GM10847 (cell line): ENCODE measurements around the gene HIRA.

Source experiments
- POLR2A ChIP-seq: IDR thresholded peaks from 2 replicates; pipeline ENCODE4 v1.6.1; 2011; ENCODE audit not compliant: insufficient read length; ENCODE audit errors: extremely low read depth

The HIRA gene

DNA sequence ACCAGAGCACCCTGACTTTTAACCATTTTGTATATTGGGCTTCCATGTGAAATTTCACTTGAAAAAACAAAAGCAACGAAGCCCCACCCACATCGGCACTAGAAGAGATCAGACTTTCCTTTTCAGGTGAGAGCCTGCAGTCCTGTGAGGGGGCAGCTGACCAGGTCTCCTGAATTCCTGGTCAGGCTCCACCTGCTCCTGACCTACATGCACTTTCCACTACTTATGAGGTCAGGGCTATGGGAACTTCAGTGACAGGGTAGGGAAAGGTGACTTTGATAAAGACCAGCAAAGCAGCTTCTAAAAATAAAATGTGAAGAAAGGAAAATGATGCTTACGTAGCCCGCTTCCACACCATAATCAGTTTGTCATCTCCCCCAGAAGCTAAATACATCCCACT is 24.7 kb downstream of the HIRA start:
- no peak for TF ChIP-seq POLR2A

DNA sequence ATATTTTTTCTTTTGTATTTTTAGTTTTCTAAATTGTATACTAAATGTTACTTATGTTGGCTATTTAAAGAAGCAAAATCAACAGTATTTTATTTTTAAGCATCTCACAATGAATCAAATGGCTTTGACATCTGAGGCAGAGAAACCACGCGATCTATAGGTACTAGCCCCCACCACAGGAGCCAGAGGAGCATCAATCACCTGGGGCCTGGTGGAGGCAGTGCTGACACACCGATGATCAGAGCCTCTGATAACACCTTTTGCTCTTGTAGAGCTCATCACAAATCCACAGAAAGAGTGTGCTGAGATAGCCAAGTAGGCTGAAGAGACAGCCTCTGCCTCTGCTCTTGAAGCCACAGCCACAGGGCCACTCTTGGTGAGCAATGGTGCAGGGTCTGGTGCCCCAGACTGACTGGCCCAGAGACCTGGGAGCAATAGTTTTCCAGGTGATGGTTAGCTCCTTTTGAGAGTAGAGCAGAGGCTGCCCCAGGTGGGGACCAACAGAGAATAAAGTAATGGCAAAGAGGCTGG is 25.2 kb downstream of the HIRA start:
- no peak for TF ChIP-seq POLR2A

DNA sequence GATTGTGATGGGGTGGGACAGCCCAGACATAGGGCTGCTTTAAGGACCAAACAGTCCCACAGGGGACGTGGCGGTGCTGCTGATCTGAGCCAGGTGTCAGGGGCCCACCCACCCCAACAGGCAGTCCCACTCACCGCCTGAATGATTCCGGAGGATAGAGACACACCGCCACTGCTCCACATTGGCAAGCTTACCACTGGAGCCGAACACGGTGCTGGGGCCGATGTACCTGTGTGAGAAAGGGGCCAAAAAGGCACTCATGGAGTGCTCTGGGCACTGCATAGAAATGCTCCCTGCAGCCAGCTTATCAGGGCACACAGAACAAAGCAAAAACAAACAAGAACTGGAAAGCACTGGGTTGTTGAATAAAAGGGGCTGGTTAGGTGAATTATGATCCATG is 25.9 kb downstream of the HIRA start:
- TF ChIP-seq POLR2A, result no peak

DNA sequence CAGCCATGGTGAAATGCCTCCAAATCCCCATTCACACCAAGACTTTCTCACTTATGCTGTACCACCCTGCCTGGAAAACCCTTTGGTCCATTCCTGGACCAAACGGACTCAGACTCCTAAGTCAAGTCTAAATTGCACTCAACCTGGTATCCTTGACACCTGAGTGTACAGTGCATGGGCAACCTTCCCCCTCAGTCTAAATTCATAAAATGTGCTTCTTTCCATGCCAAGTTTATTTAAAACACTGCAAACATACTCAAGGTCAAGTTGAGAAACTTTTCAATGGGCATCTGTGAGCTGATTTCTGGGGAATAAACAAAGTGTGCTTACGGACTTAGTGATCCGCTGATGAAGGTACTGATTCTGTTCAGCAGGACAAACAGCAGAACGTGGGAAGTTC is 26.4 kb downstream of the HIRA start:
- no peak for TF ChIP-seq POLR2A

DNA sequence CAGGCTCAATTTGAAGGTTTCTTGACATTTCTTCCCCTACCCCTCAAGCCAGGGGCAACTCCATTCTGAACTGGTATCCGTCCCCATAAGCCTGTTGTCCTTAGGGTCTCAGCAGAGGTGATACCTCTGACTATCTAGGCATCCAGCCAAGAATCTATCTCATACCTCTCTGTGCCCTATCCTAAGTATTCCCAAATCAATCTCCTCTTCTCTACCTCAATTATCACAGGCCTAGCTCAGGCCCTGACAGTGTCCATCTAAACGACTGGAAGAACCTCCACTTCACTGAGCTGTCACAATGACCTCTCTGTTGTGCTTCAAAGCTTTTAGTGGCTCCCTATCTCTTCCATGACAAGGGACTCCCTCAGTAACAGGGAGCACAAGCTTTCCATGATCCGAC is 26.9 kb downstream of the HIRA start:
- no peak for TF ChIP-seq POLR2A

DNA sequence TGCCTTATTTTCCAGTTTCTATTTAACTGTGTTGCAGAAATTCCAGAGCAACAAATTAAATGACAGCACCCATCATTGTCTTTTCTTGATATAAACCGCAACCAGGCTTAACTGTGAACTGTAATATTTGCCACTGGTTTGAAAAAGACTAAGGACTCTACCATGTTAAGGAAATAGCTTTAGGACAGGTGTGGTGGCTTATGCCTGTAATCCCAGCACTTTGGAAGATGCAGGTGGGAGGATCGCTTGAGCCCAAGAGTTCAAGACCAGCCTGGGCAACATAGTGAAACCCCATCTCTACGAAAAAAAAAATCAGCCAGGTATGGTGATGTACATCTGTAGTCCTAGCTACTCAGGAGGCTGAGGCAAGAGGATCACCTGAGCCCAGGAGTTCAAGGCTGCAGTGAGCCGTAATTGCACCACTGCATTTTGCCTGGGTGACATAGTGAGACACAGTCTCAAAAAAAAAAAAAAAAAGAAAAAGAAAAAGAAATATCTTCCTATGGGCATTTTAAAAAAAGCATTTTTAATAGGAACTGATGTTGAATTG is 28.8 kb downstream of the HIRA start:
- no peak for TF ChIP-seq POLR2A

DNA sequence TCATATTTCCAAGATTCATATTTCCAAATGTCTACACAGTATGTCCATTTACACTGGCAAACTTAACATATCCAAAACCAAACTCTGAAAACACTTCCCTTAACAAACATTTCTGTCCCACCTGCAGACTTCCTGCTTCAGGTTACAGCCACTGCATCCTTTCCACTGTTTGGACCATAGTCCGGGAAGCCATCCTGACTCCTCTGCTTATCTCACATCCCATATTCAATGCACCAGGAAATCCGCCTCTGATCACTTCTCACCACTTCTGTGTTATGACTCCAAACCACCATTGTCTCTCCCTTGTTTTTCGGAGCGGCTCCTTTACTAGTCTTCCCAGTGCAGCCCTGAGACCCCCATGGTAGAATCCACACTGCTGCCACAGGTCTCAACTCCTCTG is 30.1 kb downstream of the HIRA start:
- no peak for TF ChIP-seq POLR2A

DNA sequence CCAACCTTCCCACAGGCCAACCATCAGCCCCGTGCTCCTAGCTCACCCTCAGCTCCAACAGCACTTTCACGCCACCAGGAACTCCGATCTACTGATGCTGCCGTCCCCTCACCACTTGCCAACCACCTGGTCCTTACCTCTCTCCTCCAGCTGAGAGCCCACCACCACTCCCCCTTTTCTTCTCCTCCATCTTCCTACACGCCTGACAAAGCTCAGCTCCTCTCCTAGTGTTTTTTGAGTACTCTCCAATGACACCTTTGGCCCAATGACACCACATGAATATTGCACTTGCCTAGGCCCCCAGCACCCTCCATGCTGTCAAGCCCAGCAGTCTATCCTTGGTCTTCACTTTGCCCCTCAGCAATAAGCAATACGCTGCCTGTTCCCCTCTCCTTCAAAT is 30.7 kb downstream of the HIRA start:
- TF ChIP-seq POLR2A, result no peak

DNA sequence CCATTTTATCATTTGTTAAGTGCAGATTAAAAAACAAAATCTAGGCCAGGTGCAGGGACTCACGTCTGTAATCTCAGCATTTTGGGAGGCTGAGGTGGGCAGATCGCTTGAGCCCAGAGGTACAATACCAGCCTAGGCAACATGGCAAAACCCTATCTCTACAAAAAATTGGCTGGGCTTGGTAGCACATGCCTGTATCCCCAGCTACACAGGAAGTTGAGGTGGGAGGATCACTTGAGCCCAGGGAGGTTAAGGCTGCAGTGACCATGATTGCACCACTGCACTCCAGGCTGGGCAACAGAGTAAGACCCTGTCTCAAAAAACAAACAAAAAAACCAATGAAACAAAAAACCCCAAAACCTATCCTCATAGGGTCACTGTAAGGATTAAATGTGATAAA is 32.9 kb downstream of the HIRA start:
- no peak for TF ChIP-seq POLR2A

DNA sequence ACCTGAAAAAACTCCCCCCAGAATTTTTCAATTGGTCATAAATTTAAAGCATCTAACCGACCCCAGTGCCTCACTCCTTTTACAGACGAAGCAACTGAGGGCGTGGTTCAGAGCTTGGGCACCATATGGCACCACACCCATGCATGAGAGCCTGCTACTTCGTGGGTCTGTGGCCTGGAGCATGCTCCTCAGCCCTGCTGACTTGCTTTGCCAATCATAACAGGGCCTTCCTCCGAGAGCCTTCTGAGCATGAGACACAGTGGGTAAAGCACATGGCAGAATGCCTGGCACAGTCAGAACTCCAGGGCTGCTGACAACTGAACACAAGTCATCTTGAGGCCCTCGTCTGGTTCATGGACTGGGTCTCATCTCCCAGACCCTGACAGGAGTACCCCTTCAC is 33.3 kb downstream of the HIRA start:
- TF ChIP-seq POLR2A, result no peak

DNA sequence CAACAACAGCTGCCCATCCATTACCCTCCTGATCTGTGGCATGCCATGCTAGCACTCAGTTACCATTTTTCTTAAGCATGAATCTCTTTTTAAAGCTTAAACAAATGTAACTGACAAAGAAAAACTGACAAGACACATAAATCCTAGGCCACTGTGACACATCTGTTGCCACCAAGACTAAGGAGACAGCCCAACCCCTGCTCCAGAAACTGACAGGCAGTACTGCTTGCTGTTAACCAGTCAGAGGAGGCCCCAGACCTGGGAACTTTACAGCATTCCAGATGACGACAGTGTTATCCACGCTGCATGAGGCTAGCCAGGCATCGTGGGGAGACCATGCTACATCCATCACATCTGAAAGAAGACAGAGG is 33.8 kb downstream of the HIRA start:
- no peak for TF ChIP-seq POLR2A

DNA sequence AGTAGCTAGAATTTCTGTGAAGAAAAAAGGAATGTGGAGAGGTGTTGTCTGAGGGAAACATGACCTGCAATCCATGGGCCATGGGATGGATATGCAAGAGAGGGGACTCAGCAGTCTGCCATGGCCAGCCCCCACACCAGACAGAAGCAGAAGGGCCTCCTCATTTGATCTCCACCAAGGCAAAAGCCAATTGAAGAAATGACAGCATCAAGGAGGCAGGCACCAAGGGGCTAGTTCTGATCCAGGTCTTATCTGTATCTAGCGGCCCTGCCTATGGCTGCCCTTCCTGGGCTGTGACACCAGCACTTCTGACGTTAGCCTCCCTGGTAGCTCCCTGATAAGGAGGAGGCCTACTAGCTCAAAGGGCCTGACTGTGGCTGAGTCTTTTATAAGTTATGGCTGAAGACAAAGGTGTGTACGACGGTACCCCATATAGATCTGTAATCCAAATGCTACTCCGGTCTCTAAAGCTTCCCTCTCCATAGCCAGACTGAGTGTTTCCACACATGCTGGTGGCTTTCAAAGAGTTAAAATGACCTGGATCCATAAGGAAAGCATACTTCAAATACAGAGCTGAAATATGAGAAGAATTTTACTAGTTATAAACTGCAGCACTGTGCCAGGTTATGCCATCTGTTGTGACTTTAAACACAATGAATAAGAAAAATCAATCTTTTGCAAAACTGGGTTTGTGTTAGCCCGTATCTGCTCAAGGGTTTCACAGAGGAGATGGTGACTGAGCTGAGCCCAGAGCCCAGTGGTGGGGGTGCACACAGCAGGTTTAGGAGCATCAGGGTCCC is 34.4 kb downstream of the HIRA start:
- TF ChIP-seq POLR2A, result no peak

DNA sequence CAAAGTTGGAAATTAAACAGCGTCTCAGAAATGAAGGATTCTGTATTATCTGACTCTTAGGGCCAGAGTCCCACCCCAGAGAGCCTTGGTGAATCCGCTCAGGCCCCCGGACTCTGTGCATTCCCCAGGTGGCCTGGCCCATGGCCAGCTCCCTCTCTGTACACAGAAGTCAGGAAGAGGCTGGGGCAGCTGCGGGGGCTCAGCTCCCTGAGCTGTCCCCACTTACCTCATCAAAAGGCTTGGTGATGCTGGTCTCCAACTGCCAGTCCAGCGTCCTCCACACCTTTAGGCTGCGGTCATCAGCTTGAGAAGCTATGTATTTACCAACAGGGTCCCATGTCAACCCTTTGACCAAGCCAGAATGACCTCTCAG is 35.0 kb downstream of the HIRA start:
- no peak for TF ChIP-seq POLR2A

DNA sequence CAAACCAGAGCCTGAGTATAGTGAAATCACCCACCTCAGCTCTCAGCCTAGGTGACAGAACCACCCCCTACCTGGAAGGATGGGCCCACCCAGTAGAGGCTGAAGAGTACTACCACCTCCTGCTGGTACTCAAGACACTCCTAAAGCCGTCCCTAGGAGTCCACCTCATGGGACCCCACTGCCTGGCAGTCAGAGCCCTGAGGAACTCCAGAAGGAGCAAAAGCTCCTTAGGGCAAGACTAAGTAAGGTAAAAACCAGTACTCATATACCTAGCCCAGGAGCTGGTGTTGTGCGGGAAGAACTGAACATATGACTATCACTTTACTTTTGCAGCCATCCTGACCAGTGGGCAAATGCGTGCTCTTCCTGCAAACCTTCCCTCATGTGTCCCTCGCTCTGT is 36.3 kb downstream of the HIRA start:
- TF ChIP-seq POLR2A, result no peak

DNA sequence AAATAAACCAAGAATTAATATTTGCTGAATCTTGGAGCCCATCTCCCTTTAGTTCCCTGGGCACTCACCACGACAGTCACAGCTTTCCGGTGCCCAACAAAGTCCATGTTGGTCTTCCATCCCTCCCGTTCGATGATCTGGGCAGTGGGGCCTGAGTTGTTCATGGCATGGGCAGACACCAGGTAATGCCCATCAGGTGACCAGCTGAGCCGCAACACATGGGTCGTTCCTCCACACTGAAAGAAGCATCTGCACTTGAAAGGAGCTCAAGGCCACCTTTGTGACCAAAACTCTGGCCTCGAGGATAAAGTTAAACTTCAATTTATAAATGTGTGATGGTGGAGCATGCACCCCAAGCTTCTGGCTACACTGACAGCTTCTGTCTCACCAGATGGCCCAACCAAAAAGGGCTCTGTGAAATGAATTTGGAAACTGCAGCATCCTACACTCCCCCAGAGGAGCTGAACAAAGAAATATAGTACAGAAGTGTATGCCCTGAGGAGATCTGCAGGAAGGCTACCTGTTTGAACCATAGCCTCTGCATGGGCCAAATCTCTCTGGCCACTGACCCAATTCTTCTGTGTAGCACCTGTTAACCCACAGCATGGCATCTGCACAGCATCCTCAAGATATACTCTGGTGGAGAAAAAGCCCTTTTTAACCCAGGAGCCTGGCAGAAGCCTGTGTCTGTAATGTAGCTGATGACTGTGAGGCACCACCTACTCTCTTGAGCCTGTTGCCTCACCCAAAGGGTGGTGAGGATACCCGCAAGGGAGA is 37.1 kb downstream of the HIRA start:
- no peak for TF ChIP-seq POLR2A

DNA sequence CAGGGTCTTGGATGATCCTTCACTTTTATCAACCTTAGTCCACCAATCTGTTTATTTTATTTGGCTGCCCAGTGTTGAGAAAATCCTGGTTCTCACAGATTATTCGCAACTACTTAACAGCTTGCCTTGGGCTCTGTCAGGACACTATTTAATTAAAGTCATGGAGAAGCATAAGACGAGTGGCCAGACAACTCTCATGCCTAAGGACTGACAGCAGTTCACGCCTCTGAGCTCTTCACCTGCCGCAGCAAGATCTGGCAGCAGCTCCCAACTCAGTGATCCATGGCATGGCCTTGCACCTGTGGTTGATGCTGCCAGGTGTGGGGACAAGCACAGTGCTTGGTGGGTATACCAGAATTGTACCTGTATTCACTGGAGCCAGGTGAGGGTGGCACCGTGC is 37.8 kb downstream of the HIRA start:
- TF ChIP-seq POLR2A, result no peak
